GM10266 (cell line): ENCODE results near the gene PARP6.

ENCODE experiments used
- DNase-seq: peaks from one replicate; pipeline ENCODE4 v3.0.0; 2012; ENCODE audit errors: extremely low spot score
- CTCF ChIP-seq: IDR thresholded peaks from 2 replicates; pipeline ENCODE4 v1.5.1; 2012; ENCODE audit warnings: mild to moderate bottlenecking, low read depth; ENCODE audit not compliant: control insufficient read depth, insufficient read depth; ENCODE audit errors: missing control alignments

PARP6 gene

GRCh38 chr15:72206677-72207000, 65.7 kb downstream of the PARP6 start:
- TF ChIP-seq CTCF: no peak
- no peak for DNase-seq

- no peak for TF ChIP-seq CTCF
- no peak for DNase-seq
Measured at GRCh38 chr15:72205896-72206676, 66.3 kb downstream of the PARP6 start.

GRCh38 chr15:72205273-72205672, 67.1 kb downstream of the PARP6 start:
- TF ChIP-seq CTCF: no peak
- DNase-seq: no peak

- no peak for DNase-seq
- no peak for TF ChIP-seq CTCF
Measured at GRCh38 chr15:72203507-72203837, 68.9 kb downstream of the PARP6 start.

GRCh38 chr15:72202801-72203506, 69.4 kb downstream of the PARP6 start:
- no peak for DNase-seq
- TF ChIP-seq CTCF: no peak

GRCh38 chr15:72202302-72202701, 70.1 kb downstream of the PARP6 start:
- DNase-seq: no peak
- TF ChIP-seq CTCF: no peak

GRCh38 chr15:72201391-72201921, 70.9 kb downstream of the PARP6 start:
- DNase-seq: no peak
- no peak for TF ChIP-seq CTCF
